IMR-90 (cell line): Measurements from ENCODE around the gene NSUN6. TPM values are rescaled to one million over a fixed set of nuclear protein-coding genes. Genes with fewer than 3 reads are reported as not detected.

Source experiments
- ATAC-seq: fragments of 200-7000 bp; cut with Tn5 transposase; 2 replicates; pipeline ENCODE4 v1.9.1; 2020; ENCODE audit warnings: low read depth, mild to moderate bottlenecking, moderate library complexity
- BruUV-seq: library from RNA; stranded (reverse); fragments of 400-500 nt; replicated peaks from 2 replicates; lab custom pipeline; 2021; lab: Mats Ljungman, UMichigan
- CTCF ChIA-PET: fragments of 300-600 bp; formaldehyde crosslinking; extraction: SDS; loops from one replicate; lab custom pipeline; 2021; ENCODE audit warnings: antibody characterized with exemption; lab: Yijun Ruan, JAX
- POLR2A ChIA-PET: fragments of 300-600 bp; sonication (Branson Sonifier 250); formaldehyde crosslinking; loops from one replicate; lab custom pipeline; 2022; ENCODE audit warnings: antibody characterized with exemption; ENCODE audit not compliant: unreplicated experiment; lab: Charles Lee
- DNase-seq: peaks from one replicate; pipeline ENCODE4 v3.0.0; 2013
- H2AFZ ChIP-seq: replicated peaks from 2 replicates; pipeline ENCODE3; 2013; ENCODE audit warnings: low read length, mild to moderate bottlenecking; ENCODE audit not compliant: poor library complexity
- H2AK5ac ChIP-seq: 2 replicates; pipeline ENCODE4 v1.6.1; 2013; ENCODE audit warnings: low read depth, low read length, inconsistent platforms
- H2AK9ac ChIP-seq: replicated peaks from 2 replicates; pipeline ENCODE3; 2013; ENCODE audit warnings: mild to moderate bottlenecking, low read depth, low read length, moderate library complexity; ENCODE audit not compliant: poor library complexity
- H2BK120ac ChIP-seq: 2 replicates; pipeline ENCODE4 v1.6.1; 2013; ENCODE audit warnings: low read depth, low read length, inconsistent platforms
- H2BK15ac ChIP-seq: 3 replicates; pipeline ENCODE4 v1.6.1; 2013; ENCODE audit warnings: low read depth, low read length, inconsistent platforms
- H2BK20ac ChIP-seq: 2 replicates; pipeline ENCODE4 v1.6.1; 2013; ENCODE audit warnings: low read depth, mild to moderate bottlenecking, inconsistent platforms, low read length, moderate library complexity
- H2BK5ac ChIP-seq: 2 replicates; pipeline ENCODE4 v1.6.1; 2013; ENCODE audit warnings: mild to moderate bottlenecking, low read depth, low read length, inconsistent platforms; ENCODE audit not compliant: poor library complexity, severe bottlenecking
- H3K14ac ChIP-seq: replicated peaks from 2 replicates; pipeline ENCODE4 v1.6.1; 2013; ENCODE audit warnings: low read depth, low read length, inconsistent platforms
- H3K18ac ChIP-seq: 2 replicates; pipeline ENCODE4 v1.6.1; 2013; ENCODE audit warnings: low read depth, low read length, control low read depth
- H3K23ac ChIP-seq: 2 replicates; pipeline ENCODE4 v1.6.1; 2013; ENCODE audit warnings: low read depth, low read length, inconsistent platforms
- H3K27ac ChIP-seq: 2 replicates; pipeline ENCODE4 v1.5.1; 2013; ENCODE audit warnings: mild to moderate bottlenecking, control low read depth, low read length; ENCODE audit not compliant: insufficient read depth
- H3K27me3 ChIP-seq: 2 replicates; pipeline ENCODE4 v1.6.1; 2013; ENCODE audit warnings: low read length; ENCODE audit not compliant: control insufficient read depth, insufficient read depth
- H3K36me3 ChIP-seq: 2 replicates; pipeline ENCODE4 v1.6.1; 2013; ENCODE audit warnings: low read length, mixed read lengths; ENCODE audit not compliant: control insufficient read depth, insufficient read depth
- H3K4ac ChIP-seq: 2 replicates; pipeline ENCODE4 v1.6.1; 2013; ENCODE audit warnings: low read depth, low read length, inconsistent platforms
- H3K4me1 ChIP-seq: 2 replicates; pipeline ENCODE4 v1.6.1; 2013; ENCODE audit warnings: low read length, mixed read lengths; ENCODE audit not compliant: control insufficient read depth, insufficient read depth
- H3K4me2 ChIP-seq: 2 replicates; pipeline ENCODE4 v1.6.1; 2013; ENCODE audit warnings: low read depth, mild to moderate bottlenecking, control low read depth, low read length, moderate library complexity
- H3K4me3 ChIP-seq: 2 replicates; pipeline ENCODE4 v1.5.1; 2013; ENCODE audit warnings: low read depth, mild to moderate bottlenecking, control low read depth, low read length, moderate library complexity; ENCODE audit not compliant: insufficient read depth
- H3K56ac ChIP-seq: 2 replicates; pipeline ENCODE4 v1.6.1; 2013; ENCODE audit warnings: low read length, inconsistent platforms; ENCODE audit not compliant: insufficient read depth; ENCODE audit errors: extremely low read depth
- H3K79me1 ChIP-seq, 2 experiments: 2 replicates each; pipeline ENCODE4 v1.6.1; 2013; ENCODE audit warnings: low read length in 2 of 2, inconsistent platforms in 1 of 2, low read depth in 1 of 2
- H3K9ac ChIP-seq: 2 replicates; pipeline ENCODE4 v1.6.1; 2013; ENCODE audit warnings: low read depth, low read length, control low read depth
- H3K9me1 ChIP-seq: 2 replicates; pipeline ENCODE4 v1.6.1; 2013; ENCODE audit warnings: low read length, inconsistent platforms; ENCODE audit not compliant: insufficient read depth
- H3K9me3 ChIP-seq: 2 replicates; pipeline ENCODE4 v1.6.1; 2013; ENCODE audit warnings: low read length; ENCODE audit not compliant: control insufficient read depth, insufficient read depth
- H4K20me1 ChIP-seq: 2 replicates; pipeline ENCODE4 v1.6.1; 2013; ENCODE audit warnings: low read length, inconsistent platforms; ENCODE audit not compliant: insufficient read depth
- H4K5ac ChIP-seq: 2 replicates; pipeline ENCODE4 v1.6.1; 2013; ENCODE audit warnings: mild to moderate bottlenecking, low read depth, low read length, control low read depth
- H4K8ac ChIP-seq, 2 experiments: 2 replicates each; pipeline ENCODE4 v1.6.1; 2013; ENCODE audit warnings: low read depth in 2 of 2, low read length in 2 of 2, control low read depth in 1 of 2, inconsistent platforms in 1 of 2
- H4K91ac ChIP-seq: 2 replicates; pipeline ENCODE4 v1.6.1; 2013; ENCODE audit warnings: low read depth, low read length, inconsistent platforms; ENCODE audit not compliant: insufficient read depth
- CTCF ChIP-seq: conservative IDR thresholded peaks from 2 replicates; pipeline ENCODE4 v1.5.1; 2012; ENCODE audit warnings: mild to moderate bottlenecking, low read depth, low read length, improper control_type of control experiment
- MAZ ChIP-seq: IDR thresholded peaks from 2 replicates; pipeline ENCODE4 v1.6.1; 2012; ENCODE audit warnings: low read depth, mild to moderate bottlenecking, low read length, improper control_type of control experiment, moderate library complexity, borderline replicate concordance
- WGBS, 2 experiments: methylation state at CpG; one replicate each; pipeline versions ENCODE4 v1.1.5 to v1.1.7; 2013; ENCODE audit warnings: missing lambda C conversion rate in 2 of 2; ENCODE audit not compliant: insufficient read length in 1 of 2; ENCODE audit errors: extremely low coverage in 2 of 2; 5-methylcytosine and 5-hydroxymethylcytosine counted together
- dilution Hi-C: fragments of 300-500 bp; cut with HindIII; formaldehyde crosslinking; loops from one replicate; pipeline ENCODE4 v1.14.3; 2018; ENCODE audit warnings: low sequenced_read_pairs; ENCODE audit not compliant: unreplicated experiment
- in situ Hi-C: fragments of 300-500 bp; cut with MboI; formaldehyde crosslinking; loops from 3 replicates; pipeline ENCODE4 v1.14.3; 2019; ENCODE audit warnings: low sequenced_read_pairs, inconsistent platforms, mixed read lengths
- intact Hi-C: fragments of 100-400 bp; cut with micrococcal nuclease; formaldehyde crosslinking; loops from 2 replicates; pipeline ENCODE4 v1.10.0; 2022
- polyA plus RNA-seq, 3 experiments: library from polyadenylated mRNA; depleted of rRNA; stranded (reverse); fragments of >200 nt; gene quantifications; 2 replicates each; pipeline ENCODE4 v1.2.3, GENCODE V29; 2012; ENCODE audit warnings: low replicate concordance in 1 of 3
- total RNA-seq: library from RNA; depleted of rRNA; stranded (reverse); fragments of >200 nt; gene quantifications from 2 replicates; pipeline ENCODE4 v1.2.3, GENCODE V29; 2012

The NSUN6 gene
- total and polyA plus RNA-seq, 2 of the 4 experiments (the other 2 are of a cell fraction), result 4.6 to 11.5 TPM

- ATAC-seq (no peak), DNase-seq (no peak)
- H2AK9ac ChIP-seq, result no peak overlapping the region
- H4K8ac ChIP-seq, result no peak overlapping the region
- WGBS, 2 experiments, result no CpG with 5 or more reads among the region's 5 CpGs
- H2AK5ac ChIP-seq, result no peak overlapping the region
- H3K27me3 ChIP-seq, result no peaks in the 10 kb centered on the region
- peaks cover 0 to 4% of the 10 kb centered on the region in 2 experiments; a peak in 1 of 4 replicates for H3K79me1 ChIP-seq
- H3K9me1 ChIP-seq, result peaks cover 8% of the 10 kb centered on the region; the same call in 1 of the 2 replicates
- in situ Hi-C loops, result loop anchor here (5.0 kb wide), 1 partner anchor 46 kb away; no protein-coding TSS in a partner anchor
- H3K56ac ChIP-seq, result no peak overlapping the region
- H3K4me1 ChIP-seq, result peaks cover 2% of the 10 kb centered on the region; the same call in 1 of the 2 replicates
- POLR2A ChIA-PET, result no interaction called here
- no peak overlapping the region for H2BK15ac ChIP-seq
- H3K36me3 ChIP-seq, result peaks cover 14% of the 10 kb centered on the region
- intact Hi-C loops, result no loop called here
- H4K91ac ChIP-seq, result no peak overlapping the region
- H3K14ac ChIP-seq, result no peak overlapping the region
- no peak overlapping the region for H3K27ac ChIP-seq
- TF ChIP-seq CTCF, result peak; percentile 26; the same call in 1 of the 2 replicates
- TF ChIP-seq MAZ, result no peak
- H3K18ac ChIP-seq, result no peak overlapping the region
- H2AFZ ChIP-seq, result no peak overlapping the region
- H3K9ac ChIP-seq, result no peak overlapping the region
- no peak overlapping the region for H2BK20ac ChIP-seq
- no peaks in the 10 kb centered on the region for H4K20me1 ChIP-seq
- no peak overlapping the region for H3K4me3 ChIP-seq
- BruUV-seq, result no TSS peak
- no peak overlapping the region for H3K4ac ChIP-seq
- CTCF ChIA-PET, result no interaction called here
- no peak overlapping the region for H3K23ac ChIP-seq
- no peak overlapping the region for H2BK120ac ChIP-seq
- no peak overlapping the region for H2BK5ac ChIP-seq
- no peak overlapping the region for H3K4me2 ChIP-seq
- H4K5ac ChIP-seq, result no peak overlapping the region
- H3K9me3 ChIP-seq, result no peaks in the 10 kb centered on the region
- dilution Hi-C loops, result no loop called here
Measured at GRCh38 chr10:18583575-18584270, 67.7 kb downstream of the NSUN6 start.
